HL-60 (cell line): ENCODE measurements around the gene SRPK2.

Experiments
- GABPA ChIP-seq: IDR thresholded peaks from 2 replicates; pipeline ENCODE4 v1.6.1; 2012; ENCODE audit warnings: low read depth
- POLR2AphosphoS5 ChIP-seq: IDR thresholded peaks from 2 replicates; pipeline ENCODE4 v1.6.1; 2012; ENCODE audit warnings: low read depth
- REST ChIP-seq: IDR thresholded peaks from 2 replicates; pipeline ENCODE4 v1.6.1; 2012; ENCODE audit warnings: low read depth; ENCODE audit not compliant: insufficient replicate concordance
- SPI1 ChIP-seq: IDR thresholded peaks from 2 replicates; pipeline ENCODE4 v1.6.1; 2012; ENCODE audit warnings: low read depth, mild to moderate bottlenecking, borderline replicate concordance
- TF ChIP-seq, protein P1 (sequence below): IDR thresholded peaks from one replicate; pipeline ENCODE4 v1.5.1; 2011; ENCODE audit warnings: low read length, control low read depth, inconsistent platforms; ENCODE audit not compliant: insufficient read depth

- TF ChIP-seq, protein P1, sequence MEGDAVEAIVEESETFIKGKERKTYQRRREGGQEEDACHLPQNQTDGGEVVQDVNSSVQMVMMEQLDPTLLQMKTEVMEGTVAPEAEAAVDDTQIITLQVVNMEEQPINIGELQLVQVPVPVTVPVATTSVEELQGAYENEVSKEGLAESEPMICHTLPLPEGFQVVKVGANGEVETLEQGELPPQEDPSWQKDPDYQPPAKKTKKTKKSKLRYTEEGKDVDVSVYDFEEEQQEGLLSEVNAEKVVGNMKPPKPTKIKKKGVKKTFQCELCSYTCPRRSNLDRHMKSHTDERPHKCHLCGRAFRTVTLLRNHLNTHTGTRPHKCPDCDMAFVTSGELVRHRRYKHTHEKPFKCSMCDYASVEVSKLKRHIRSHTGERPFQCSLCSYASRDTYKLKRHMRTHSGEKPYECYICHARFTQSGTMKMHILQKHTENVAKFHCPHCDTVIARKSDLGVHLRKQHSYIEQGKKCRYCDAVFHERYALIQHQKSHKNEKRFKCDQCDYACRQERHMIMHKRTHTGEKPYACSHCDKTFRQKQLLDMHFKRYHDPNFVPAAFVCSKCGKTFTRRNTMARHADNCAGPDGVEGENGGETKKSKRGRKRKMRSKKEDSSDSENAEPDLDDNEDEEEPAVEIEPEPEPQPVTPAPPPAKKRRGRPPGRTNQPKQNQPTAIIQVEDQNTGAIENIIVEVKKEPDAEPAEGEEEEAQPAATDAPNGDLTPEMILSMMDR = no peak
- TF ChIP-seq GABPA (no peak), POLR2AphosphoS5 (no peak), REST (no peak), SPI1 (no peak)
These were observed 104.7 kb downstream of the SRPK2 start for GRCh38 chr7:105284014-105284413.
